GM21786 (cell line): Measurements from ENCODE around the gene MBD2.

ENCODE experiments used
- ATAC-seq: cut with Tn5 transposase; IDR thresholded peaks from one replicate; pipeline ENCODE4 v1.9.1; 2021; ENCODE audit not compliant: unreplicated experiment

MBD2 gene

GRCh38 chr18:54203914-54204313 lies 20.6 kb downstream of the MBD2 start:
- ATAC-seq: peak; percentile 79

- no peak for ATAC-seq
Measured at GRCh38 chr18:54202851-54203250, 21.6 kb downstream of the MBD2 start.

- ATAC-seq: no peak
Measured at GRCh38 chr18:54197747-54198411, 26.6 kb downstream of the MBD2 start.

- ATAC-seq: no peak
Measured at GRCh38 chr18:54193786-54194185, 30.7 kb downstream of the MBD2 start.

- ATAC-seq: no peak
Measured at GRCh38 chr18:54192900-54193299, 31.6 kb downstream of the MBD2 start.

GRCh38 chr18:54192415-54192814 lies 32.1 kb downstream of the MBD2 start:
- no peak for ATAC-seq

GRCh38 chr18:54191352-54191751 lies 33.1 kb downstream of the MBD2 start:
- no peak for ATAC-seq

- ATAC-seq: no peak
Measured at GRCh38 chr18:54187372-54187771, 37.1 kb downstream of the MBD2 start.

GRCh38 chr18:54184836-54185235 lies 39.6 kb downstream of the MBD2 start:
- no peak for ATAC-seq

- no peak for ATAC-seq
Measured at GRCh38 chr18:54183390-54183789, 41.1 kb downstream of the MBD2 start.

GRCh38 chr18:54181856-54182602 lies 42.4 kb downstream of the MBD2 start:
- peak; percentile 59 for ATAC-seq

- ATAC-seq: peak; percentile 72
Measured at GRCh38 chr18:54173980-54174630, 50.4 kb downstream of the MBD2 start.

GRCh38 chr18:54173250-54173649 lies 51.2 kb downstream of the MBD2 start:
- no peak for ATAC-seq

GRCh38 chr18:54169431-54170403 lies 54.8 kb downstream of the MBD2 start:
- no peak for ATAC-seq

GRCh38 chr18:54165450-54165849 lies 59.0 kb downstream of the MBD2 start:
- ATAC-seq: no peak

GRCh38 chr18:54163453-54163852 lies 61.0 kb downstream of the MBD2 start:
- ATAC-seq: no peak

GRCh38 chr18:54162431-54162830 lies 62.0 kb downstream of the MBD2 start:
- ATAC-seq: no peak

- ATAC-seq: no peak
Measured at GRCh38 chr18:54161267-54161666, 63.2 kb downstream of the MBD2 start.

- no peak for ATAC-seq
Measured at GRCh38 chr18:54159906-54160305, 64.6 kb downstream of the MBD2 start.

GRCh38 chr18:54157646-54158385 lies 66.7 kb downstream of the MBD2 start:
- ATAC-seq: no peak
